ENCODE results near the gene RORC.

The RORC gene

DNA sequence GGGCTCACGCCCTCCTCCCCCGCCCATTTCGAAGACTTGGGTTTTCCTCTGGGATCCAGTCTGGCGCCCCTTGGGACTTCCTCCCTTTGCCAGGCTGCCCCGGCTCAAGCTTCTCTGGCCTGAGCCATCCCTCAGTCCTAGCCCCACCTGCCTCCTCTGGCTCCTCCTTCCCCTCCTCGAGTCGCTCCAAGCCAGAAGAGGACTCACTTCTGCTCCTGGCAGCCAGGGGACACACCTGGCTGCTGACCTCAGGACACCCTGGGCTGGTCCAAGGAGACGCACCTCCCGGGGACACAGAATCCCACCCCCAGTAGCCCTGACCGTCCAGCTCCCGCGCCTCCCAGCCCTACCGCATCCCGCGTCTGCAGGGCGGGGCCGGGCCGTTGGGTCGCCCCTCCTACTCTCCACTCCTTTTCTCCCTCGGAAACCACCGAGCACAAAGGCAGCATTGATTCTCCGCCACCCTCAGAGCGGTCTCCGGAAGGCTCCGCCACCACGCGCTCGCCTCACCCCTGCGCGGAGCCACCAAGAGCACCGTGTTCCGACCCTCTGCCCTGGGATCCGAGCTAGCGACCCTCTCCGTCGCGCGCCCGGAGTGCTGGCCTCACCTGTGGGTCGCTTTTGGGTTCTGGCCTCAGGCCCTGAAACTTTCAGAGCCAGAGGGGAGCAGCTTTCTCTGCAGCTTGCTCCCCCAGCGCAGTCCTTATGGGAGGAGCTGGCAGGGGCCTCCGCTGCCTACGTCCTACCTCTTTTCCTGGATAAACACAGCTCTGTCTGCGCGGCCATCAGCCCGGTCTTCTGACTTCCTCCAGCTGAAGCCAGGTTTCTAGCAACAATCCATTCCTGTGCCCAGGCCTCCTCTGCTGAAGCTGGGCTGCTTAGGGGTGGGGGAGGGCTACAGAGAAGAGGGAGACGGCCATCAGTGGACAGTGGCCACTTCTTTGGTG is 8.1 kb upstream of the RORC start, which contains the start of gene C2CD4D:
C2CD4D (minus strand) TSS at position 364 of the 947 bp plus-strand sequence. CDS start 831 bp downstream, outside the sequence.
- H3K4me3 ChIP-seq (ENCODE audit: low read depth, low read length) = peak within 1 kb of the TSS; percentile 44
- DNase-seq (ENCODE audit: low read depth) = no peak
- TF ChIP-seq, protein P1, sequence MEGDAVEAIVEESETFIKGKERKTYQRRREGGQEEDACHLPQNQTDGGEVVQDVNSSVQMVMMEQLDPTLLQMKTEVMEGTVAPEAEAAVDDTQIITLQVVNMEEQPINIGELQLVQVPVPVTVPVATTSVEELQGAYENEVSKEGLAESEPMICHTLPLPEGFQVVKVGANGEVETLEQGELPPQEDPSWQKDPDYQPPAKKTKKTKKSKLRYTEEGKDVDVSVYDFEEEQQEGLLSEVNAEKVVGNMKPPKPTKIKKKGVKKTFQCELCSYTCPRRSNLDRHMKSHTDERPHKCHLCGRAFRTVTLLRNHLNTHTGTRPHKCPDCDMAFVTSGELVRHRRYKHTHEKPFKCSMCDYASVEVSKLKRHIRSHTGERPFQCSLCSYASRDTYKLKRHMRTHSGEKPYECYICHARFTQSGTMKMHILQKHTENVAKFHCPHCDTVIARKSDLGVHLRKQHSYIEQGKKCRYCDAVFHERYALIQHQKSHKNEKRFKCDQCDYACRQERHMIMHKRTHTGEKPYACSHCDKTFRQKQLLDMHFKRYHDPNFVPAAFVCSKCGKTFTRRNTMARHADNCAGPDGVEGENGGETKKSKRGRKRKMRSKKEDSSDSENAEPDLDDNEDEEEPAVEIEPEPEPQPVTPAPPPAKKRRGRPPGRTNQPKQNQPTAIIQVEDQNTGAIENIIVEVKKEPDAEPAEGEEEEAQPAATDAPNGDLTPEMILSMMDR (IDR thresholded peaks at IDR 0.05; ENCODE audit: low read depth, low read length, missing control alignments) = no peak

DNA sequence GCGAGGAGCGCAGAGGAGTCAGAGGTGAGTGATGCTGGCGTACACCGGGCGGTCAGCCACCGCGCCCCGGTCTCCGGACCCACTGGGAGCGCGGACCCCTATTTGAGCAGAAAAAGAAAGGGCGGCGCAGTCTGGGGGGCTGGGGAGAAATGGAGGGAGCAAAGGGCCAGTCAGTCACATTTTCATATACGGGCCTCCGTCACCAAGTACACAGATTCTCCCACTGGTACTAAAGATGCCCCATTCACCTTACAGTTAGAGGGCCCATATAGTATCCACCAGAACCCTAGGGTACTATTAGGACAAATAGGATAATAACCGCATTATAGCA is 7.4 kb upstream of the RORC start:
- H3K4me3 ChIP-seq (ENCODE audit: low read depth, low read length) = peak overlapping the region; percentile 44
- no peak for DNase-seq (ENCODE audit: low read depth)

DNA sequence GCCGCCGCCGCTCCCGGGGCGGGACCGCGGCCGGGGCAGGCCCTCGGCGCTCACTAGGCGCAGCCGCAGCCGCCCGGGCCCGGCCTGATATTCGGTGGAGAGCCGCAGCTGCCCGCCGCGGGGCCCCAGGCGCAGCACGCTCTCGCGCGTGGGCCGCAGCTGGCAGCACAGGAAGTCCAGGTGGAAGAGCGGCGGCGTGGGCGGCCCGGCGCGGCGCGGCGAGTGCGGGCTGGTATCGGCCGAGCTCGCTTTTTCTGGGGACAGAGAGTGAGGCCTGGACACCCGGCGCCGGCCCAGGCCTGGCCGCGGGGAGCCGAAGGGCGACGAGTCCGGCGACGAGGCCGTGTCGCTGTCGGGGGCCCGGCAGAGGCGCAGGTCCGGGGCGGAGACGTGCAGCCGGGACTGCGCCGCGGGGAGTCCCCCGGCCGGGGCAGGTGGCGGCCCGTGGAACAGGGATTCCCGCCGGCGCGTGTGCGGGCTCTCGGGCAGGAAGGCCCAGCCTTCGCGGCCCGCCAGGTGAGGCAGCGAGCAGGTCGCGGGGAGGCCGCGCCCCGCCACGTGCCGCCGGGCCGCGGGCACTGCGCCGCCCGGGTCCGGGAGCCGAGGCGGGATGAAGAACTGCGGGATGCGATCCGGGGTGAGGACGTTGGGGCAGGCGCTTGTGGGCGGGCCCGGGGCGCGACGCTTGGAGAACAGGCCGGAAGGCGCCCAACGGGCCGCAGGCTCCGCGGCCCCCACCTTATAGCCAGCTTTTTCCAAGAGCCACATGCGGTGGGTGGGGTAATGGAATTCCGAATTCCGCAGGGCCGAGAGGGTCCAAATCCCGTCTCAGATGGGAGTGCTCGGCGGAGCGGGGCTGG is 6.8 kb upstream of the RORC start:
- TF ChIP-seq, protein P1 (IDR thresholded peaks at IDR 0.05; ENCODE audit: low read depth, low read length, missing control alignments) = no peak
- no peak for DNase-seq (ENCODE audit: low read depth)
- peak overlapping the region; percentile 44 for H3K4me3 ChIP-seq (ENCODE audit: low read depth, low read length)

More for the DNA sequence above, 7.4 kb upstream of the RORC start:
- TF ChIP-seq, protein P1 (IDR thresholded peaks at IDR 0.05; ENCODE audit: low read depth, low read length, missing control alignments) = no peak

DNA sequence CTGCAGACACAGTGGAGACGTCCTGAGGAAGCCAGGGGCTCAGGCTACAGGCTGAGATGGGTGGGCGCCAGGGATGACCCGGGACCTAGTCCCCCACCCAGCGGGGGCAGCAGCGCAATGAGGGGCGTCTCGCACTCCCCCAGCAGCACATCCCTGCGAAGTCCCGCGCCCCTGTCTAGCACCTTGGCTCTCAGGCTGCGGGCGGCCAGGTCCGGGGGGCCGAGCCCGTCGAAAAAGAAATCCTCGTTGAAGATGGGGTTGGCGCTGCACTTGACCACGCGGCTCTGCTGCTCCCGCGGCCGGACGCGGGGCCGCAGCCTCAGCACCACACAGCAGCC is 6.3 kb upstream of the RORC start:
- DNase-seq (ENCODE audit: low read depth) = no peak
- H3K4me3 ChIP-seq (ENCODE audit: low read depth, low read length) = no peak overlapping the region; the same call in 1 of the 2 replicates
- TF ChIP-seq, protein P1 (IDR thresholded peaks at IDR 0.05; ENCODE audit: low read depth, low read length, missing control alignments) = no peak

DNA sequence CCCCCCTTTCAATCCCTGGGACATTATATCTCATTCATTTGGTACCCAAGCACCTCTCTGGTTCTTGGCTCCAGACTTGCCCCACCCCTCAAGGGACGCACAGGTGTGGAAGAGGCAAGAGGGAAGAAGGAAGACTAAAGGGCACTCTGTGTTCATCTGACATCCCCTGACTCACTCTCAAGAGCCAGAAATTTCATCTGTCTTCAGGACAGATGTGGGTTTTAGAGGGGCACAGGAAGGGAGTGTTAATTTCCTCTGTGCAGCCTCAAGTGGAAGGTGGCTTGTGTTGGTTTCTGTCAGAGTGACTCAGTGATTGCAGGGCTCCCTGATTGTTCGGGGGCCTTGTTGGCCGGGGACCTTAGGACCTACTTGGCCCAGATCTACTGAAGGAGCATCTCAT is 5.6 kb upstream of the RORC start:
- TF ChIP-seq, protein P1 (IDR thresholded peaks at IDR 0.05; ENCODE audit: low read depth, low read length, missing control alignments) = no peak
- no peak for DNase-seq (ENCODE audit: low read depth)
- no peak overlapping the region for H3K4me3 ChIP-seq (ENCODE audit: low read depth, low read length)

DNA sequence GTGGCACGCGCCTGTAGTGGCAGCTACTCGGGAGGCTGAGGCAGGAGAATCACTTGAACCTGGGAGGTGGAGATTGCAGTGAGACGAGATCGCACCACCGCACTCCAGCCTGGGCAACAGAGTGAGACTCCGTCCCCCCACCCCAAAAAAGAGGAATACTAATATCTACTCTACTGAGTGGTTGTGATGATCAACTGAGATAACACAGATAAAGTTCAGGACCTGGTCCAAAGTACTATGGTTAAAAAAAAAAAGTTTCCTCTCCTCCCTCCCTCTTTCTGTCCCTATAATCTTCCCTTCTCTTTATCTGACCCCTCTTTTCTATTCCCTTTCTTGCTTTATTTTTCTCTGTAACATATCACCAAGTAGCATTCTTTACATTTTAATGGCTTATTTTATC is 4.0 kb upstream of the RORC start:
- no peak overlapping the region for H3K4me3 ChIP-seq (ENCODE audit: low read depth, low read length)
- DNase-seq (ENCODE audit: low read depth) = no peak
- TF ChIP-seq, protein P1 (IDR thresholded peaks at IDR 0.05; ENCODE audit: low read depth, low read length, missing control alignments) = no peak
